ENCODE data around the gene CLPTM1.

The CLPTM1 gene

GRCh38 chr19:45020071-45020470, 64.9 kb downstream of the CLPTM1 start:
- TF ChIP-seq TAF1 (IDR thresholded peaks at IDR 0.05; ENCODE audit: borderline replicate concordance, insufficient read depth, low read length): no peak
- TF ChIP-seq SIN3A (IDR thresholded peaks at IDR 0.05; ENCODE audit: borderline replicate concordance, insufficient read depth, low read length): no peak
- TF ChIP-seq REST (IDR thresholded peaks at IDR 0.05; ENCODE audit: insufficient read depth in 1 of 2, low read depth in 2 of 2, low read length in 2 of 2): no peak
- TF ChIP-seq FOXP2 (optimal IDR thresholded peaks at IDR 0.05; ENCODE audit: borderline replicate concordance, extremely low read depth, extremely low read length, insufficient read depth): no peak
- no peak for TF ChIP-seq POLR2AphosphoS5 (IDR thresholded peaks at IDR 0.05; ENCODE audit: low read depth, low read length)

- TF ChIP-seq POLR2AphosphoS5 (IDR thresholded peaks at IDR 0.05; ENCODE audit: low read depth, low read length) (no peak), TAF1 (IDR thresholded peaks at IDR 0.05; ENCODE audit: borderline replicate concordance, insufficient read depth, low read length) (no peak), REST (IDR thresholded peaks at IDR 0.05; ENCODE audit: insufficient read depth in 1 of 2, low read depth in 2 of 2, low read length in 2 of 2) (no peak), FOXP2 (optimal IDR thresholded peaks at IDR 0.05; ENCODE audit: borderline replicate concordance, extremely low read depth, extremely low read length, insufficient read depth) (no peak), SIN3A (IDR thresholded peaks at IDR 0.05; ENCODE audit: borderline replicate concordance, insufficient read depth, low read length) (no peak)
Measured at GRCh38 chr19:45021971-45022370, 66.8 kb downstream of the CLPTM1 start.

GRCh38 chr19:45023048-45023447, 67.9 kb downstream of the CLPTM1 start:
- no peak for TF ChIP-seq REST (IDR thresholded peaks at IDR 0.05; ENCODE audit: insufficient read depth in 1 of 2, low read depth in 2 of 2, low read length in 2 of 2)
- no peak for TF ChIP-seq POLR2AphosphoS5 (IDR thresholded peaks at IDR 0.05; ENCODE audit: low read depth, low read length)
- no peak for TF ChIP-seq FOXP2 (optimal IDR thresholded peaks at IDR 0.05; ENCODE audit: borderline replicate concordance, extremely low read depth, extremely low read length, insufficient read depth)
- no peak for TF ChIP-seq TAF1 (IDR thresholded peaks at IDR 0.05; ENCODE audit: borderline replicate concordance, insufficient read depth, low read length)
- no peak for TF ChIP-seq SIN3A (IDR thresholded peaks at IDR 0.05; ENCODE audit: borderline replicate concordance, insufficient read depth, low read length)

GRCh38 chr19:45025264-45025663, 70.1 kb downstream of the CLPTM1 start:
- no peak for TF ChIP-seq FOXP2 (optimal IDR thresholded peaks at IDR 0.05; ENCODE audit: borderline replicate concordance, extremely low read depth, extremely low read length, insufficient read depth)
- TF ChIP-seq POLR2AphosphoS5 (IDR thresholded peaks at IDR 0.05; ENCODE audit: low read depth, low read length): no peak
- no peak for TF ChIP-seq SIN3A (IDR thresholded peaks at IDR 0.05; ENCODE audit: borderline replicate concordance, insufficient read depth, low read length)
- TF ChIP-seq TAF1 (IDR thresholded peaks at IDR 0.05; ENCODE audit: borderline replicate concordance, insufficient read depth, low read length): no peak
- no peak for TF ChIP-seq REST (IDR thresholded peaks at IDR 0.05; ENCODE audit: insufficient read depth in 1 of 2, low read depth in 2 of 2, low read length in 2 of 2)

- TF ChIP-seq REST (IDR thresholded peaks at IDR 0.05; ENCODE audit: insufficient read depth in 1 of 2, low read depth in 2 of 2, low read length in 2 of 2) (no peak), POLR2AphosphoS5 (IDR thresholded peaks at IDR 0.05; ENCODE audit: low read depth, low read length) (no peak), SIN3A (IDR thresholded peaks at IDR 0.05; ENCODE audit: borderline replicate concordance, insufficient read depth, low read length) (no peak), FOXP2 (optimal IDR thresholded peaks at IDR 0.05; ENCODE audit: borderline replicate concordance, extremely low read depth, extremely low read length, insufficient read depth) (no peak), TAF1 (IDR thresholded peaks at IDR 0.05; ENCODE audit: borderline replicate concordance, insufficient read depth, low read length) (no peak)
Measured at GRCh38 chr19:45027371-45027770, 72.2 kb downstream of the CLPTM1 start.
